Nephron (organoid): Measurements from ENCODE around the gene ABHD12.
"Not testable (repeated sequence)": the region's sequence is repeated elsewhere in the genome, so short reads cannot be mapped to it uniquely, and the experiment has no call there.

Source experiments
- H3K27ac Mint-ChIP-seq, 3 experiments: 2 replicates each; pipeline ENCODE4 v1.8.0; 2020; ENCODE audit warnings: mixed read lengths in 3 of 3, mild to moderate bottlenecking in 2 of 3, moderate library complexity in 1 of 3
- H3K27me3 Mint-ChIP-seq: 2 replicates; pipeline ENCODE4 v1.8.0; 2021; ENCODE audit warnings: low read depth, mild to moderate bottlenecking, moderate library complexity, mixed read lengths
- H3K36me3 Mint-ChIP-seq: 2 replicates; pipeline ENCODE4 v1.8.0; 2020; ENCODE audit warnings: low read depth, mixed read lengths
- H3K4me1 Mint-ChIP-seq: 2 replicates; pipeline ENCODE4 v1.8.0; 2020; ENCODE audit warnings: mixed read lengths
- H3K4me3 Mint-ChIP-seq, 3 experiments: 2 replicates each; pipeline ENCODE4 v1.8.0; 2020; ENCODE audit warnings: mild to moderate bottlenecking in 3 of 3, mixed read lengths in 3 of 3, moderate library complexity in 2 of 3
- H3K9me3 Mint-ChIP-seq: 2 replicates; pipeline ENCODE4 v1.8.0; 2020; ENCODE audit warnings: mixed read lengths
- CTCF ChIP-seq, 3 experiments: fragments of 200-600 bp; sonication (generic); IDR thresholded peaks; one replicate each; pipeline ENCODE4 v1.5.0; 2021; ENCODE audit warnings: antibody characterized with exemption in 3 of 3; ENCODE audit not compliant: unreplicated experiment in 3 of 3

ABHD12 gene

DNA sequence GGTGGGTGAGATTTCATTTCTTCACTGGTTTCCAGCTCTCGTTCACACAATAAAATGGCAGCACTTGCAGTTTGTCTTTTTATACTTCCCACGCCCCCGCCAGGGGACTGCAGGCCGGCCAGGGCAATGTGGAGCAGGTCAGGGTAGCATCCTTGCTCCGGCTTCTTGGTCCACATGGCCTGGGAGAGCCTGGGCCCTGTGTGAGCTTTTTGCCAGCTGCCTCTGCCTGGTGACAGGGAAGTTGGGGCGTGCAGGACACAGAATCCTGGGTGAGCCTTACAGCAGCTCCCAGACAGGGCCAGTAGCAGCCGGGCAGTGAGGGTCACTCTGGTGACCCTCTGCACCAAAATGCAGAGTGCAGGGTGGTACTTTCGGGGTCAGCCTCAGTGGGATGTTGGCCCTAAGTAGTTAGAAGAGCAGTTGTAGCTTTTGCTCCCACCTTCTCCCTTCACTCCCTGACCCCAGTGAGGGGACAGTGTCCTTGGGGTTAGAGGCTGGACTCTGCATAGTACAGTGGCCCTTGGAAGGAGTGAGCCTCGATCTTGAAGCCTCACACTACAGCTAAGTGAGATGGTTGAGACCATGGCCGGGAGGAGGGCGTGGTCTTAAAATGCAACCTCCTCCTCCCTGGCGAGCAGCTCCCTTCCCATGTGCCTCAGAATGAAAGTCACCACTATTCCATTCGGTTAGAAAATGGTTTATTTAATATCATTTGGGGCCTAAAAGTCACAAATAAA, 119.0 kb downstream of the ABHD12 start:
- TF ChIP-seq CTCF (IDR thresholded peaks at IDR 0.05; ENCODE audit: unreplicated experiment in 3 of 3): no peak
- no peaks in the 10 kb centered on the region for H3K27me3 Mint-ChIP-seq
- H3K4me3 Mint-ChIP-seq: no peak overlapping the region
- H3K27ac Mint-ChIP-seq: no peak overlapping the region
- H3K4me1 Mint-ChIP-seq: no peaks in the 10 kb centered on the region
- H3K9me3 Mint-ChIP-seq: no peaks in the 10 kb centered on the region
- H3K36me3 Mint-ChIP-seq: peaks cover 38% of the 10 kb centered on the region

DNA sequence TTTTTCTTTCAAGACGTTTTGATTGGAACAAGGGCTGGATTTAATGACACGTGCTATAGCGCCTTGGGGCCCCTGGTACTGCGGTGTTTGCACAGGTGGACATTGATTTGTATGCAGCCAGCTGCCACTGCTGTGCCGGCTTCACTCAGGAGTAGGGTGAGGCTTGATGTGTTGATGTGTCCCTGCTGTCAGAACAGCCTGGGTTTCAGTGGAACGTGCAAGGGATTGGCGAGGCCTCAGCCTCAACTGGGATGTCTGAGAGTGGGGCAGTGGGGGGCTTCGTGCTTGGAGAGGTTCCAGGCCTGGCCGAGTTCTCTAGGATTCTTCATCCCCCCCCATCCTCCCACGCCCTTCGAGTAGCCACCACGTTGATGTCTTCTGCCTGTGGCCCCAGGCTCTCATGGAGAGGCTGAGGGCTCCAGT, 119.8 kb downstream of the ABHD12 start:
- Mint-ChIP-seq H3K4me3 (no peak overlapping the region), H3K27ac (no peak overlapping the region), H3K4me1 (no peaks in the 10 kb centered on the region), H3K36me3 (peaks cover 46% of the 10 kb centered on the region), H3K27me3 (no peaks in the 10 kb centered on the region), H3K9me3 (no peaks in the 10 kb centered on the region)
- no peak for TF ChIP-seq CTCF (IDR thresholded peaks at IDR 0.05; ENCODE audit: unreplicated experiment in 3 of 3)

DNA sequence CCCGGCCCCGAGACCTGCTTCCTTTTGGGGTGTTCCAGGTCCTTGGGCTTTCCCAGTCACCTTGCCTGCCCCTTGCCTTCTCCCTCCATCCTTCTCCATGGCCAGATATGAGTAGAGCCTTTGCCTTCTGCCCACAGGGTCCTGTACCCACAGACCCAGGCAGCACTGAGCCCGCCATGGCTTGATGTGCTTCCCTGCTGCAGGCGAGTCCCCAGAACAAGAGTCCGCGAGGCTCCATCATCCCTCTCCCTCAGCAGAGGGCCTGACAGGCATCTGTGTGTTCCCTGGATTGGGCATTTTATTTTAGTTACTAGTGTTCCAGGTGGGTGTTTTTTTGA, 120.8 kb downstream of the ABHD12 start:
- Mint-ChIP-seq H3K4me3 (no peak overlapping the region), H3K27me3 (no peaks in the 10 kb centered on the region), H3K9me3 (no peaks in the 10 kb centered on the region), H3K27ac (no peak overlapping the region), H3K36me3 (peaks cover 50% of the 10 kb centered on the region), H3K4me1 (no peaks in the 10 kb centered on the region)
- TF ChIP-seq CTCF (IDR thresholded peaks at IDR 0.05; ENCODE audit: unreplicated experiment in 3 of 3): no peak

DNA sequence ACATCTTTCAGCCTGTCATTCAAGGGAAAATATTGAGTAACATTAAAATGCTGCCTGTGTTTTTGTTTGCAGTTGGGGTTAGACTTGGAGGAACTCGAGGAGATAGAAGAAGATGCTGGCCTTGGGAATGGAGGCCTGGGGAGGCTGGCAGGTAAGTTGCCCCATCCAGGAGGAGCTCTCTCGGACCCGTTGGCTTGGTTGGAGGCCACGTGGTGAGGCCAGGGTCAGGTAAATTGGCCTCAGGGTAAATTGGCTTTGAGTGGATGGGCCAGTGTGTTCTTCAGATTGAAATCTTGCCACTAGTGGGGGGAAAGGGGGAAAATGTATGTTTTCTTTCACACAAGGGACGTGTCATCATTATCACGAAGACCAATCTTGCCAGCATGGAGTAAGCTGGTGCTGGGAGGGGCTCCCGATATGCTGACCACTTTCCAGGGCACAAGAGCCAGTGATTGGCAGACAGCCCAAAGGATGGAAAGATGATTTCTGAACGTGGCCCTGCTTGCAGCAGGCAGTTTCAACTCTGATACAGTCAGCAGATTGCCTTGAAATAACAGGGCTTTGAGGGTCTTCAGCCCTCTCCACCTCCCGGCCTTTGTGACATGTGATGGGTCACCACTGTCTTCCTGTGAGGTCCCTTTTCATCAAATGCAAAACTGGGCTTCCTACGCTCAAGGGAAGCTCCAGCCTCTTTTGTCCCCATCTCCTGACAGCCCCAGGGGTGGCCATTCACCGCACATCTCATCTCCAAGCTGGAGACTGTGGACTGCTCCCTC, 121.4 kb downstream of the ABHD12 start:
- no peak overlapping the region for H3K4me3 Mint-ChIP-seq
- no peak overlapping the region for H3K27ac Mint-ChIP-seq
- no peaks in the 10 kb centered on the region for H3K27me3 Mint-ChIP-seq
- TF ChIP-seq CTCF (IDR thresholded peaks at IDR 0.05; ENCODE audit: unreplicated experiment in 3 of 3): no peak
- no peaks in the 10 kb centered on the region for H3K4me1 Mint-ChIP-seq
- H3K36me3 Mint-ChIP-seq: peaks cover 55% of the 10 kb centered on the region
- peaks cover 3% of the 10 kb centered on the region for H3K9me3 Mint-ChIP-seq

DNA sequence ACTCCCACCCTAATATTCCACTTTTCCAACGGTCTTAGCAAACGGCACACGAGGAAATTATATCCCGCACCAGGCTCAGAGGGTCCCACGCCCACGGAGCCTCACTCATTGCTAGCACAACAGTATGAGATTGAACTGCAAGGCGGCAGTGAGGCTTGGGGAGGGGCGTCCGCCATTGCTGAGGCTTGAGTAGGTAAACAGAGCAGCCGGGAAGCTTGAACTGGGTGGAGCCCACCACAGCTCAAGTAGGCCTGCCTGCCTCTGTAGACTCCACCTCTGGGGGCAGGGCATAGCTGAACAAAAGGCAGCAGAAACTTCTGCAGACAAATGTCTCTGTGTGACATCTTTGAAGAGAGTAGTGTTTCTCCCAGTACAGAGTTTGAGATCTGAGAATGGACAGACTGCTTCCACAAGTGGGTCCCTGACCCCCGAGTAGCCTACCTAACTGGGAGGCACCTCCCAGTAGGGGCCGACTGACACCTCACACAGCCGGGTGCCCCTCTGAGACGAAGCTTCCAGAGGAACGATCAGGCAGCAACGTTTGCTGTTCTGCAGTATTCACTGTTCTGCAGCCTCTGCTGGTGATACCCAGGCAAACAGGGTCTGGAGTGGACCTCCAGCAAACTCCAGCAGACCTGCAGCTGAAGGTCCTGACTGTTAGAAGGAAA, 129.7 kb downstream of the ABHD12 start:
- not testable (repeated sequence) for H3K27me3 Mint-ChIP-seq, H3K27ac Mint-ChIP-seq, H3K4me1 Mint-ChIP-seq, H3K4me3 Mint-ChIP-seq
- Mint-ChIP-seq H3K9me3 (peaks cover 40% of the 10 kb centered on the region), H3K36me3 (peaks cover 77% of the 10 kb centered on the region)

DNA sequence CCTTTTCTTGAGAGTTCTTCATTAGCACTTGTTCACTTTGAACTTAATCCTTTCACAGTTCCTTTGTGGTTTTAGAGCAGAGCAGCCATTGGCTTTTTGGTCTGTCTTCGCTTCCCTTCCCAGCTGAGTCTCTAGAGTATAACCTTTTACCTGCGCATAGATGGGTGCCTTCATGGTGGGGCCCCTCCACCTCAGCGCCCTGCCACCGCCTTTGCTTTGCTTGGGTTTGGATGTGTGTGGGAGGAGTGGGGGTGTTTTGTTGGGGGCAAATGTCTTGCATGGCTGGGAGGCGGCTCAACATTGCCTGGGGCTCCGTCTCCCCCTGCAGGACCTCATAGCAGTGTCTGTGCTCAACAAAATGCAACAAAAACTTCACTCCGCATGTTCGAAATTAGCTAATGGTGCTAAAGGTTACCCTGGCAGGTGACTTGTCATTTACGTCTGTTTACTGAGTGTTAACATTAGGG, 130.8 kb downstream of the ABHD12 start:
- Mint-ChIP-seq H3K36me3 (peaks cover 72% of the 10 kb centered on the region), H3K4me3 (no peak overlapping the region), H3K27me3 (peaks cover 4% of the 10 kb centered on the region), H3K9me3 (peaks cover 40% of the 10 kb centered on the region), H3K27ac (no peak overlapping the region), H3K4me1 (no peaks in the 10 kb centered on the region)
- TF ChIP-seq CTCF (IDR thresholded peaks at IDR 0.05; ENCODE audit: unreplicated experiment in 3 of 3): no peak
